Sigmoid colon (tissue), 7 donors: ENCODE results near the gene FXN. TPM values are rescaled to one million over a fixed set of nuclear protein-coding genes. Genes with fewer than 3 reads are reported as not detected.

ENCODE experiments used
- DNase-seq: peaks from one replicate; pipeline ENCODE4 v3.0.0-alpha.2; 2019
- H3K27ac ChIP-seq, 4 donors: fragments of 200-600 bp; sonication (generic); one replicate each; pipeline ENCODE4 v1.5.1; 2016 to 2019; ENCODE audit warnings: mild to moderate bottlenecking in 1 of 4
- H3K27me3 ChIP-seq, 3 donors: fragments of 200-600 bp; sonication (generic); one replicate each; pipeline ENCODE4 v1.5.1; 2019; ENCODE audit warnings: mild to moderate bottlenecking in 1 of 3
- H3K36me3 ChIP-seq, 4 donors: fragments of 200-600 bp; sonication (generic); one replicate each; pipeline ENCODE4 v1.5.1; 2016 to 2019
- H3K4me1 ChIP-seq, 4 donors: fragments of 200-600 bp; sonication (generic); one replicate each; pipeline ENCODE4 v1.5.1; 2017 to 2019
- H3K4me3 ChIP-seq, 4 donors: fragments of 200-600 bp; sonication (generic); one replicate each; pipeline ENCODE4 v1.5.1; 2017 to 2019; ENCODE audit warnings: mild to moderate bottlenecking in 2 of 4, moderate library complexity in 1 of 4
- H3K9me3 ChIP-seq, 4 donors: fragments of 200-600 bp in 3 of 4; sonication (generic) in 3 of 4; one replicate each; pipeline versions ENCODE4 v1.5.1 to v1.6.1; 2013 to 2019
- EP300 ChIP-seq, 4 donors: sonication (generic); formaldehyde crosslinking; IDR thresholded peaks; one replicate each; pipeline ENCODE4 v1.6.1; 2017; ENCODE audit warnings: antibody characterized with exemption in 4 of 4
- POLR2A ChIP-seq, 2 donors: fragments of 450-650 bp; IDR thresholded peaks; one replicate each; pipeline ENCODE4 v1.6.1; 2016; ENCODE audit warnings: antibody characterized with exemption in 2 of 2, mild to moderate bottlenecking in 2 of 2, moderate library complexity in 2 of 2
- POLR2AphosphoS5 ChIP-seq, 4 donors: sonication (generic); formaldehyde crosslinking; IDR thresholded peaks; one replicate each; pipeline ENCODE4 v1.6.1; 2017; ENCODE audit warnings: antibody characterized with exemption in 4 of 4
- WGBS, 2 donors: extraction: QIAGEN DNeasy Blood & Tissue Kit; methylation state at CpG; one replicate each; pipeline ENCODE4 v1.1.7; 2013; 5-methylcytosine and 5-hydroxymethylcytosine counted together
- intact Hi-C: fragments of 100-400 bp; cut with DNase I; formaldehyde crosslinking; loops from one replicate; pipeline ENCODE4 v1.15.1; 2023
- polyA plus RNA-seq, 3 donors: library from polyadenylated mRNA; stranded (reverse); fragments of 200-250 nt; gene quantifications; one replicate each; pipeline ENCODE4 v1.2.3, GENCODE V29; 2013
- total RNA-seq, 4 donors: library from RNA; depleted of rRNA; stranded (reverse); fragments of >200 nt; gene quantifications; one replicate each; pipeline ENCODE4 v1.1.0, GENCODE V29; 2016
- TF ChIP-seq, protein P1 (sequence below), 4 experiments: fragments of 450-650 bp in 3 of 4; fragments of 200-600 bp in 1 of 4; IDR thresholded peaks; one replicate each; pipeline ENCODE4 v1.5.1; 2016 to 2019; ENCODE audit warnings: antibody characterized with exemption in 4 of 4, mild to moderate bottlenecking in 3 of 4, moderate library complexity in 2 of 4
- donor health status: healthy with polysubstance abuse.
- donor health status: Bipolar disorder and iron deficiency.
- donor health status: healthy.

The FXN gene
- total and polyA plus RNA-seq, 7 donors = 3.4 to 16.1 (median 8.7) TPM

DNA sequence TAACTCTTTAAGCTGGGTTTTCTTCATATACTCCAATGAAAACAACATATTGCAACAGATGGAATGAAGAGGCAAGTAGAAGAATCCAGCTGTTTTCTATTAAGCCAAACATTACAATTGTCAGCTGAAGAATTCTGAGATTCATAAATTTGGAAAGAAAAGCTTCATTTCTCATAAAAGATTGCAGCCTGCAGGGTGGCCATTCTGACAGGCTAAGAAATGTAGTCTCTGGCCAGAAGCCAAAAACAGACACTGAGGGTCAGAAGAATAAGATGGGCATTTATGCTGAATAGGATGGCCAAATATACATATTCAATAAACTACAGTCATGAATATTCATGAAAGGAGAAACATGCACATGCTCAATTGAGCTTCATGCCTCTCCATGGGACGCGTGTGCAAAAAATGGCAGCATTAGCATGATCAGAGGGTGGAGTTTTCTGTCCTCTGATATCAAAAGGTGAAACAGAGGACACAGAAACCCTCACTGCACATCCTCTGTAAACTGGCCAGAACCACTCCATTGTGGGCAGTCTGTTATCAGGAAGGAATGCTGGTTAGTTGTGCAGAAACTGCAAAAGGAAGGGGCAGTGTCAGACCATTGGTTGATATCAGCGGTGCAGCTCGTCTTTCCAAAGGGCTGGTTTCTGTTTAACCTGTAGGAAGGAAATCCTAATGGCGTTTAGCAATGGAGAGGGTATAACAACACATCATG lies 50.2 kb downstream of the FXN start:
- Histone ChIP-seq H3K4me3 (no peak overlapping the region), H3K9me3 (no peaks in the 10 kb centered on the region), H3K27me3 (no peaks in the 10 kb centered on the region), H3K27ac (no peak overlapping the region), H3K36me3 (no peaks in the 10 kb centered on the region), H3K4me1 (no peaks in the 10 kb centered on the region)
- no peak for DNase-seq
- 85 to 86% methylated on average over 5 of the region's 5 CpGs for WGBS, 2 donors
- TF ChIP-seq EP300 (IDR thresholded peaks at IDR 0.05) (no peak), POLR2A (IDR thresholded peaks at IDR 0.05) (no peak), POLR2AphosphoS5 (IDR thresholded peaks at IDR 0.05) (no peak)
- TF ChIP-seq, protein P1, sequence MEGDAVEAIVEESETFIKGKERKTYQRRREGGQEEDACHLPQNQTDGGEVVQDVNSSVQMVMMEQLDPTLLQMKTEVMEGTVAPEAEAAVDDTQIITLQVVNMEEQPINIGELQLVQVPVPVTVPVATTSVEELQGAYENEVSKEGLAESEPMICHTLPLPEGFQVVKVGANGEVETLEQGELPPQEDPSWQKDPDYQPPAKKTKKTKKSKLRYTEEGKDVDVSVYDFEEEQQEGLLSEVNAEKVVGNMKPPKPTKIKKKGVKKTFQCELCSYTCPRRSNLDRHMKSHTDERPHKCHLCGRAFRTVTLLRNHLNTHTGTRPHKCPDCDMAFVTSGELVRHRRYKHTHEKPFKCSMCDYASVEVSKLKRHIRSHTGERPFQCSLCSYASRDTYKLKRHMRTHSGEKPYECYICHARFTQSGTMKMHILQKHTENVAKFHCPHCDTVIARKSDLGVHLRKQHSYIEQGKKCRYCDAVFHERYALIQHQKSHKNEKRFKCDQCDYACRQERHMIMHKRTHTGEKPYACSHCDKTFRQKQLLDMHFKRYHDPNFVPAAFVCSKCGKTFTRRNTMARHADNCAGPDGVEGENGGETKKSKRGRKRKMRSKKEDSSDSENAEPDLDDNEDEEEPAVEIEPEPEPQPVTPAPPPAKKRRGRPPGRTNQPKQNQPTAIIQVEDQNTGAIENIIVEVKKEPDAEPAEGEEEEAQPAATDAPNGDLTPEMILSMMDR (IDR thresholded peaks at IDR 0.05) = no peak
- intact Hi-C loops = no loop called here

DNA sequence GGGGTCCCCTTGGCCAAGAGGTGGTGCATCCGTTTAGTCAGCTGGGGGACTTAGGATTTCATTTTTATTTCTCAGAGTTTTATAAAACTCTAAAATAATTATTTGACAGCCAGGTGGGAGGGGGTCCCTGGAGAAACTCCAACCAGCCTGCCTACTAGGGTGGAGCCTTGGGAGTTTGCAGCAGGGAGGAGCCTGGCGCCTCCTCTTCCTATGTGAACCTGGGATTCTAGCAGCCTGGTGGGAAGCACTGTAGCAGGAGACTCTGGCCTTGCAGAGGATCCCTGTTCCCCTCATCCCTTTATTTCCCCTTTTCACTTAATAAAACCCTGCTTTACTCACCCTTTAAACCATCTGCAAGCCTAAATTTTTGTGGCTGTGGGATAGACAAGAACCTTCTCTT lies 50.8 kb downstream of the FXN start:
- no peaks in the 10 kb centered on the region for H3K4me1 ChIP-seq
- no peak overlapping the region for H3K27ac ChIP-seq
- 85 to 99% methylated on average over 2 of the region's 2 CpGs for WGBS, 2 donors
- no peaks in the 10 kb centered on the region for H3K27me3 ChIP-seq
- no peak for TF ChIP-seq POLR2AphosphoS5 (IDR thresholded peaks at IDR 0.05)
- TF ChIP-seq EP300 (IDR thresholded peaks at IDR 0.05) = no peak
- TF ChIP-seq POLR2A (IDR thresholded peaks at IDR 0.05) = no peak
- TF ChIP-seq, protein P1 (IDR thresholded peaks at IDR 0.05) = no peak
- no peak overlapping the region for H3K4me3 ChIP-seq
- intact Hi-C loops = no loop called here
- no peak for DNase-seq
- no peaks in the 10 kb centered on the region for H3K9me3 ChIP-seq
- no peaks in the 10 kb centered on the region for H3K36me3 ChIP-seq

DNA sequence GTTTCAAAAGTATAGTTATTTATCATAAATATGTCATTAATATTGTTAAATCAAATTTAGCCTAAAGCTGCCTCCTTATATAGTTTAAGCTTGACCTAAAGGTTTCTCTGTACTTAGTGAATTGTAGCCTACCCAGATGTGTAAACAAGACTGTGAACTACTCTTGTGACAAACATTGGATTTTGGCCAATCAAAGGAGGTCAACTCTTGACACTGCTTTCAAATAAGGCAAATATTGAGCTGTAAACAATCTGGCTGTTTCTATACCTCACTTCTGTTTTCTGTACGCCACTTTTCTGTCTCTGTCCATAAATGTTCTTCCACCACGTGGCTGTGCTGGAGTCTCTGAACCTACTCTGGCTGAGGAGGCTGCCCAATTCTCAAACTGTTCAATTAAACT lies 51.2 kb downstream of the FXN start:
- TF ChIP-seq, protein P1 (IDR thresholded peaks at IDR 0.05) = no peak
- TF ChIP-seq POLR2AphosphoS5 (IDR thresholded peaks at IDR 0.05) (no peak), POLR2A (IDR thresholded peaks at IDR 0.05) (no peak), EP300 (IDR thresholded peaks at IDR 0.05) (no peak)
- Histone ChIP-seq H3K4me1 (no peaks in the 10 kb centered on the region), H3K27me3 (no peaks in the 10 kb centered on the region), H3K9me3 (no peaks in the 10 kb centered on the region), H3K27ac (no peak overlapping the region), H3K36me3 (no peaks in the 10 kb centered on the region), H3K4me3 (no peak overlapping the region)
- no peak for DNase-seq
- intact Hi-C loops = no loop called here
- 12 to 65% methylated on average over 2 of the region's 2 CpGs for WGBS, 2 donors

DNA sequence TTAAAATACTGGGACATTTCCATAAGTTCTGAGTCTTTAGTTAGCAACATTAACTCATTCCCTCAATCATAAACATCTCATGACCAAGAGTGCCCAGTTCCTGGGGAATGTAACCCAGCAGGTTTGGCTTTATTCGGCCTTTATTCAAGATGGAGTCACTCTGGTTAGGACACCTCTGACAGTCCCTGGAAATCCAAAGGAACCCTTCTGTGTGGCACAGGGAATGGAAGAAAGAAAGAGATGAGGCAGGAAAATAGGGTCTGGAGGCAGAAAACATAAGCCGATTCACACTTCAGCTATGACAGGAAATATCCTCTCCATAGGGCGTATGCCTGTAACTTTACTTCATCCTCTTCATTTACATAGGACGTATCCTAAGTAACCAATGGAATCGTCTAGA lies 53.5 kb downstream of the FXN start:
- no peak overlapping the region for H3K27ac ChIP-seq
- TF ChIP-seq POLR2A (IDR thresholded peaks at IDR 0.05) (no peak), EP300 (IDR thresholded peaks at IDR 0.05) (no peak), POLR2AphosphoS5 (IDR thresholded peaks at IDR 0.05) (no peak)
- TF ChIP-seq, protein P1 (IDR thresholded peaks at IDR 0.05) = no peak
- H3K4me3 ChIP-seq = no peak overlapping the region
- intact Hi-C loops = no loop called here
- no peaks in the 10 kb centered on the region for H3K9me3 ChIP-seq
- H3K27me3 ChIP-seq = no peaks in the 10 kb centered on the region
- DNase-seq = no peak
- WGBS, 2 donors = 90 to 93% methylated on average over 5 of the region's 5 CpGs
- H3K36me3 ChIP-seq = no peaks in the 10 kb centered on the region
- no peaks in the 10 kb centered on the region for H3K4me1 ChIP-seq

DNA sequence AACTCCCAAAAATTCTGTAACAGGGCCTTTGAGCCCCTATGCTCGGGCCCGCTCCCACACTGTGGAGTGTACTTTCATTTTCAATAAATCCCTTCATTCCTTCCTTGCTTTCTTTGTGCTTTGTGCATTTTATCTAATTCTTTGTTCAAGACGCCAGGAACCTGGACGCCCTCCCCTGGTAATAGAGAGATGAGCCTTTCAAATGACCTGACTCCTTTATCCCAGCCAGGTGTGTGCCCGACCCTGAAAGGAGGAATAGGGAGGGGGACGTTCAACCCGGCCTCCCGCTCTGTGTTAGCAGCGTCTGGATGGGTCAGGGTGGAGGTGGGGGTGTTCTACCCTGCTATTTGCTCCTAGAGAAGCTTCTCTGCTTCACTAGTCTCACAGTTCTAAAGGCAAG lies 53.9 kb downstream of the FXN start:
- Histone ChIP-seq H3K36me3 (no peaks in the 10 kb centered on the region), H3K9me3 (no peaks in the 10 kb centered on the region), H3K27ac (no peak overlapping the region), H3K27me3 (no peaks in the 10 kb centered on the region), H3K4me3 (no peak overlapping the region), H3K4me1 (no peaks in the 10 kb centered on the region)
- WGBS, 2 donors = 89 to 90% methylated on average over 9 of the region's 9 CpGs
- TF ChIP-seq POLR2AphosphoS5 (IDR thresholded peaks at IDR 0.05) = no peak
- TF ChIP-seq, protein P1 (IDR thresholded peaks at IDR 0.05) = no peak
- TF ChIP-seq POLR2A (IDR thresholded peaks at IDR 0.05) = no peak
- no peak for TF ChIP-seq EP300 (IDR thresholded peaks at IDR 0.05)
- DNase-seq = no peak
- intact Hi-C loops = no loop called here
